ENCODE measurements around the gene GCK. TPM values are rescaled to one million over a fixed set of nuclear protein-coding genes. Genes with fewer than 3 reads are reported as not detected.

The GCK gene
- total and polyA plus RNA-seq, 4 donors: 0.09 to 12.7 (median 0.44) TPM

DNA sequence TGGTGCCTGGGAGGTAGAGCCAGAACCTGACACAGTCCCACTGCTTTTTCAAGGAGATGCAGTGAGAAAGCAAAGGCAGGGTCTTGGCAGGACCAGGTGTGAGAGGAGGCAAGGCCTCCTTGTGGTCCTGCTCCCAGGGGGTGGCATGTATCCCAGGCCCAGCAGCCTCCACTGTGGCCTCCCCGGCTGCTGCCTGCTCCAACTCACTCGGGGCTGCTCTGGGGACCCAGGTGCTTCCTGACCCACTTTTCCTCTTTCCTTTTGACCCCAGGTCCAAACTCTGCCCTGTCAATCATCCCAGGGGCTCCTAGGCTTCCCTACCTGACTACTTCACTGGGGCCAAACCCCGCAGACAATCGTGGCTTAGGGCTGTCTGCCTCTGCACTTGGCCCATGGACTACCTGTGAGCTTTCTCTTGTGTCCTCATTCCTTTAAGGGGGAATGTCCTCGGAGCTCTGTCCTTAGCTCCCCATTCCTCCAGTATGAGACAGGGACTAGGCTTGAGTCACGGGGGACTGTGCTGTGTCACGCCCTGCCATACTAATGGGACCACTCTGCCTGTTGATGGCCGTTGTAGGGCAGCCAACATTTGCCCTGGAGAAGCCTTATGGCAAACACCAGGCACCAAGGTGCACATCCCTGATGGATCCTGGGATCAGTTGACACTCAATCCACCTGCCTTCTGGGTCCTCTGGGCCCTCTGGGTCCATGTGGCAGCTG lies 86.2 kb downstream of the GCK start:
- Histone ChIP-seq H3K27ac (ENCODE audit: low read depth in 1 of 2, low read length in 2 of 2) (no peak overlapping the region), H3K4me3 (ENCODE audit: low read depth in 1 of 3, low read length in 3 of 3) (no peak overlapping the region), H3K9ac (ENCODE audit: low read depth in 1 of 2, low read length in 2 of 2) (no peak overlapping the region), H3K4me1 (ENCODE audit: control insufficient read depth in 4 of 4, insufficient read depth in 4 of 4, low read length in 3 of 4) (peaks cover 0 to 7% (median 0%) of the 10 kb centered on the region in 4 donors), H3K9me3 (ENCODE audit: control insufficient read depth in 4 of 4, low read length in 3 of 4) (no peaks in the 10 kb centered on the region), H3K27me3 (ENCODE audit: control insufficient read depth in 4 of 4, insufficient read depth in 4 of 4, low read length in 3 of 4) (no peaks in the 10 kb centered on the region), H3K36me3 (ENCODE audit: control insufficient read depth in 4 of 4, insufficient read depth in 3 of 4, low read depth in 1 of 4, low read length in 3 of 4) (no peaks in the 10 kb centered on the region)
- no peak for DNase-seq (ENCODE audit: low spot score)
- 83% methylated on average over 8 of the region's 8 CpGs for WGBS
- TF ChIP-seq TAF1 (conservative IDR thresholded peaks at IDR 0.05) (no peak), RAD21 (IDR thresholded peaks at IDR 0.05) (no peak), RXRA (IDR thresholded peaks at IDR 0.05) (no peak), FOXA2 (IDR thresholded peaks at IDR 0.05) (no peak), JUND (IDR thresholded peaks at IDR 0.05) (no peak), SP1 (IDR thresholded peaks at IDR 0.05) (no peak), HNF4G (IDR thresholded peaks at IDR 0.05) (no peak)
- TF ChIP-seq, protein P1, sequence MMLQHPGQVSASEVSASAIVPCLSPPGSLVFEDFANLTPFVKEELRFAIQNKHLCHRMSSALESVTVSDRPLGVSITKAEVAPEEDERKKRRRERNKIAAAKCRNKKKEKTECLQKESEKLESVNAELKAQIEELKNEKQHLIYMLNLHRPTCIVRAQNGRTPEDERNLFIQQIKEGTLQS (IDR thresholded peaks at IDR 0.05): no peak
- TF ChIP-seq, protein P2, sequence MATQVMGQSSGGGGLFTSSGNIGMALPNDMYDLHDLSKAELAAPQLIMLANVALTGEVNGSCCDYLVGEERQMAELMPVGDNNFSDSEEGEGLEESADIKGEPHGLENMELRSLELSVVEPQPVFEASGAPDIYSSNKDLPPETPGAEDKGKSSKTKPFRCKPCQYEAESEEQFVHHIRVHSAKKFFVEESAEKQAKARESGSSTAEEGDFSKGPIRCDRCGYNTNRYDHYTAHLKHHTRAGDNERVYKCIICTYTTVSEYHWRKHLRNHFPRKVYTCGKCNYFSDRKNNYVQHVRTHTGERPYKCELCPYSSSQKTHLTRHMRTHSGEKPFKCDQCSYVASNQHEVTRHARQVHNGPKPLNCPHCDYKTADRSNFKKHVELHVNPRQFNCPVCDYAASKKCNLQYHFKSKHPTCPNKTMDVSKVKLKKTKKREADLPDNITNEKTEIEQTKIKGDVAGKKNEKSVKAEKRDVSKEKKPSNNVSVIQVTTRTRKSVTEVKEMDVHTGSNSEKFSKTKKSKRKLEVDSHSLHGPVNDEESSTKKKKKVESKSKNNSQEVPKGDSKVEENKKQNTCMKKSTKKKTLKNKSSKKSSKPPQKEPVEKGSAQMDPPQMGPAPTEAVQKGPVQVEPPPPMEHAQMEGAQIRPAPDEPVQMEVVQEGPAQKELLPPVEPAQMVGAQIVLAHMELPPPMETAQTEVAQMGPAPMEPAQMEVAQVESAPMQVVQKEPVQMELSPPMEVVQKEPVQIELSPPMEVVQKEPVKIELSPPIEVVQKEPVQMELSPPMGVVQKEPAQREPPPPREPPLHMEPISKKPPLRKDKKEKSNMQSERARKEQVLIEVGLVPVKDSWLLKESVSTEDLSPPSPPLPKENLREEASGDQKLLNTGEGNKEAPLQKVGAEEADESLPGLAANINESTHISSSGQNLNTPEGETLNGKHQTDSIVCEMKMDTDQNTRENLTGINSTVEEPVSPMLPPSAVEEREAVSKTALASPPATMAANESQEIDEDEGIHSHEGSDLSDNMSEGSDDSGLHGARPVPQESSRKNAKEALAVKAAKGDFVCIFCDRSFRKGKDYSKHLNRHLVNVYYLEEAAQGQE (IDR thresholded peaks at IDR 0.05): no peak

DNA sequence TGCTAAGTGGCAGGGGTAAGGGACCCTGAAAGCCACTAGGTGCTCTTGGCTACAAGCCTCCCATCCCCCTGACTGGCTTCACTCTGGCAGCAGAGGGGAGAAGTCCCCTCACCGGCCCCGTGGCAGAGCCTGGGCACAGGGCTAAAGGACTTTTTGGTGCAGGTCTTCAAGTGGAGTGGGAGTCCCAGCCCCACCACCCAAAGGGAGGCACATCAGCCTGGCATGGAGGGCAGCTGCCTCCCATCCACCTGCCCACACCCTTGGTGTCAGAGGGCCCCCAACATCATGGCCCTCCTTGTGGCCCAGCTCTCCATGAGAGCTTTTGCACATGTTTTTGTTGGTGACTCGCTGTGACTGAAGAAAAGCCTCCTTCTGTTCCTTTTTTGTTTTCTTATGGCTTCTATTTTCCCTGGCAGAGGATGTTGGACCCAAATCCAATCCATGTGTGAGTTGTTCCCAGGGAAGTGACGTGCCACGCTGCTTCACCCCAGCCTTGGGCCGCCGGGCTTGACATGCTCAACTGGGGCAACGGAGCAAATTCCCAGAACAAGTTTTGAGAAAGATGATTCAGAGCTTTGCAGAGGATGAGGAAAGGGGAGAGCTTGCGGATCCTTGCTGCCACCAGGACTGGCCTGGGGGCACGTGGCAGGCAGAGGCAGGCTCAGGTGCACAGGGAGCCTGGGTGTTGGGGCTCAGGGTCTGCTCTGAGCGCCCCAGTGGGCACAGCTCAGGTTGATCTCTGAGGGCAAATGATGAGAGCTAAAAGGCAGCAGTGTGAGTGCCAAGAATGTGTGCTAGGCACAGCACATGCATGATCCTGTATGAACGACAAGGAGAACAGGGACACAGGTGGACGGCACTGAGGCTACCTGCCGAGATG lies 87.0 kb downstream of the GCK start:
- Histone ChIP-seq H3K36me3 (ENCODE audit: control insufficient read depth in 4 of 4, insufficient read depth in 3 of 4, low read depth in 1 of 4, low read length in 3 of 4) (no peaks in the 10 kb centered on the region), H3K27ac (ENCODE audit: low read depth in 1 of 2, low read length in 2 of 2) (peak overlapping the region in 1 of 2 donors; percentile 0), H3K27me3 (ENCODE audit: control insufficient read depth in 4 of 4, insufficient read depth in 4 of 4, low read length in 3 of 4) (no peaks in the 10 kb centered on the region), H3K4me1 (ENCODE audit: control insufficient read depth in 4 of 4, insufficient read depth in 4 of 4, low read length in 3 of 4) (peaks cover 0 to 7% (median 0%) of the 10 kb centered on the region in 4 donors), H3K9me3 (ENCODE audit: control insufficient read depth in 4 of 4, low read length in 3 of 4) (no peaks in the 10 kb centered on the region), H3K9ac (ENCODE audit: low read depth in 1 of 2, low read length in 2 of 2) (no peak overlapping the region), H3K4me3 (ENCODE audit: low read depth in 1 of 3, low read length in 3 of 3) (no peak overlapping the region)
- no peak for DNase-seq (ENCODE audit: low spot score)
- WGBS: 93% methylated on average over 14 of the region's 14 CpGs
- TF ChIP-seq HNF4G (IDR thresholded peaks at IDR 0.05): no peak
- TF ChIP-seq TAF1 (conservative IDR thresholded peaks at IDR 0.05): no peak
- no peak for TF ChIP-seq RAD21 (IDR thresholded peaks at IDR 0.05)
- TF ChIP-seq GABPA (IDR thresholded peaks at IDR 0.05 in 1 of 2, conservative IDR thresholded peaks at IDR 0.05 in 1 of 2): no peak
- no peak for TF ChIP-seq EGR1 (IDR thresholded peaks at IDR 0.05; ENCODE audit: low read depth in 2 of 2)
- no peak for TF ChIP-seq NR2F2 (IDR thresholded peaks at IDR 0.05)
- TF ChIP-seq, protein P1 (IDR thresholded peaks at IDR 0.05): no peak
- TF ChIP-seq, protein P3, sequence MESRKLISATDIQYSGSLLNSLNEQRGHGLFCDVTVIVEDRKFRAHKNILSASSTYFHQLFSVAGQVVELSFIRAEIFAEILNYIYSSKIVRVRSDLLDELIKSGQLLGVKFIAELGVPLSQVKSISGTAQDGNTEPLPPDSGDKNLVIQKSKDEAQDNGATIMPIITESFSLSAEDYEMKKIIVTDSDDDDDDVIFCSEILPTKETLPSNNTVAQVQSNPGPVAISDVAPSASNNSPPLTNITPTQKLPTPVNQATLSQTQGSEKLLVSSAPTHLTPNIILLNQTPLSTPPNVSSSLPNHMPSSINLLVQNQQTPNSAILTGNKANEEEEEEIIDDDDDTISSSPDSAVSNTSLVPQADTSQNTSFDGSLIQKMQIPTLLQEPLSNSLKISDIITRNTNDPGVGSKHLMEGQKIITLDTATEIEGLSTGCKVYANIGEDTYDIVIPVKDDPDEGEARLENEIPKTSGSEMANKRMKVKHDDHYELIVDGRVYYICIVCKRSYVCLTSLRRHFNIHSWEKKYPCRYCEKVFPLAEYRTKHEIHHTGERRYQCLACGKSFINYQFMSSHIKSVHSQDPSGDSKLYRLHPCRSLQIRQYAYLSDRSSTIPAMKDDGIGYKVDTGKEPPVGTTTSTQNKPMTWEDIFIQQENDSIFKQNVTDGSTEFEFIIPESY (IDR thresholded peaks at IDR 0.05): no peak
- TF ChIP-seq, protein P2 (IDR thresholded peaks at IDR 0.05): no peak
- TF ChIP-seq RXRA (IDR thresholded peaks at IDR 0.05): no peak
- no peak for TF ChIP-seq YY1 (IDR thresholded peaks at IDR 0.05)
- no peak for TF ChIP-seq HNF4A (conservative IDR thresholded peaks at IDR 0.05)
- no peak for TF ChIP-seq JUND (IDR thresholded peaks at IDR 0.05)
- TF ChIP-seq, protein P4, sequence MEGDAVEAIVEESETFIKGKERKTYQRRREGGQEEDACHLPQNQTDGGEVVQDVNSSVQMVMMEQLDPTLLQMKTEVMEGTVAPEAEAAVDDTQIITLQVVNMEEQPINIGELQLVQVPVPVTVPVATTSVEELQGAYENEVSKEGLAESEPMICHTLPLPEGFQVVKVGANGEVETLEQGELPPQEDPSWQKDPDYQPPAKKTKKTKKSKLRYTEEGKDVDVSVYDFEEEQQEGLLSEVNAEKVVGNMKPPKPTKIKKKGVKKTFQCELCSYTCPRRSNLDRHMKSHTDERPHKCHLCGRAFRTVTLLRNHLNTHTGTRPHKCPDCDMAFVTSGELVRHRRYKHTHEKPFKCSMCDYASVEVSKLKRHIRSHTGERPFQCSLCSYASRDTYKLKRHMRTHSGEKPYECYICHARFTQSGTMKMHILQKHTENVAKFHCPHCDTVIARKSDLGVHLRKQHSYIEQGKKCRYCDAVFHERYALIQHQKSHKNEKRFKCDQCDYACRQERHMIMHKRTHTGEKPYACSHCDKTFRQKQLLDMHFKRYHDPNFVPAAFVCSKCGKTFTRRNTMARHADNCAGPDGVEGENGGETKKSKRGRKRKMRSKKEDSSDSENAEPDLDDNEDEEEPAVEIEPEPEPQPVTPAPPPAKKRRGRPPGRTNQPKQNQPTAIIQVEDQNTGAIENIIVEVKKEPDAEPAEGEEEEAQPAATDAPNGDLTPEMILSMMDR (IDR thresholded peaks at IDR 0.05; ENCODE audit: low read depth, low read length, missing input control): no peak
- TF ChIP-seq, protein P5, sequence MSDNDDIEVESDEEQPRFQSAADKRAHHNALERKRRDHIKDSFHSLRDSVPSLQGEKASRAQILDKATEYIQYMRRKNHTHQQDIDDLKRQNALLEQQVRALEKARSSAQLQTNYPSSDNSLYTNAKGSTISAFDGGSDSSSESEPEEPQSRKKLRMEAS (IDR thresholded peaks at IDR 0.05): no peak
- TF ChIP-seq FOXA1 (IDR thresholded peaks at IDR 0.05): no peak
